ENCODE results near the gene IQSEC2. TPM values are rescaled to one million over a fixed set of nuclear protein-coding genes. Genes with fewer than 3 reads are reported as not detected.

Gene IQSEC2
- total RNA-seq, 1 experiment from 2014 or later, result 20.7 TPM

- 0 out of 2 replicates have a peak, but pooled peaks cover 5% of the 10 kb centered on the region for H3K27me3 ChIP-seq (ENCODE audit: insufficient read depth, low read length)
- no peak overlapping the region for H3K27ac ChIP-seq (ENCODE audit: low read depth, low read length)
- no peaks in the 10 kb centered on the region for H3K9me2 ChIP-seq (ENCODE audit: insufficient read depth)
- CTCF ChIA-PET, result no interaction called here
- H3K9me3 ChIP-seq (ENCODE audit: control insufficient read depth in 1 of 2, insufficient read depth in 1 of 2, low read depth in 1 of 2, low read length in 2 of 2), result no peaks in the 10 kb centered on the region
- H3K4me3 ChIP-seq (replicated peaks in 1 of 2; ENCODE audit: low read depth in 1 of 2, low read length in 2 of 2), result no peak overlapping the region
- RAD21 ChIA-PET (ENCODE audit: low non-redundant PET in 1 of 2, low total read pairs in 2 of 2, uncharacterized antibody in 2 of 2, unreplicated experiment in 2 of 2), result no interaction called here
- no TSS peak for BruUV-seq (replicated peaks)
- no peaks in the 10 kb centered on the region for H3K79me2 ChIP-seq (ENCODE audit: insufficient read depth, low read length)
- H3K36me3 ChIP-seq (ENCODE audit: control insufficient read depth in 1 of 2, insufficient read depth in 2 of 2, low read length in 2 of 2), result no peaks in the 10 kb centered on the region
- intact Hi-C loops (cut with micrococcal nuclease), result no loop called here
- POLR2A ChIA-PET, result no interaction called here
- TF ChIP-seq REST (IDR thresholded peaks at IDR 0.05; ENCODE audit: low read depth) (no peak), JUND (IDR thresholded peaks at IDR 0.05) (no peak), ZFX (IDR thresholded peaks at IDR 0.05) (no peak)
- H2AFZ ChIP-seq (ENCODE audit: low read depth, low read length, poor library complexity, severe bottlenecking), result no peak overlapping the region
- no peak overlapping the region for H3K4me2 ChIP-seq (ENCODE audit: low read length)
- H3K9ac ChIP-seq (ENCODE audit: low read length), result no peak overlapping the region
- DNase-seq (ENCODE audit: low read depth, low spot score) (no peak), ATAC-seq (no peak)
- H3K4me1 ChIP-seq (ENCODE audit: control insufficient read depth in 1 of 2, insufficient read depth in 2 of 2, low read length in 2 of 2), result peaks cover 4 to 5% of the 10 kb centered on the region in 2 experiments; a peak in 1 of 4 replicates
- no peaks in the 10 kb centered on the region for H4K20me1 ChIP-seq (ENCODE audit: insufficient read depth)
Observed at GRCh38 chrX:53324085-53324484, 42.7 kb upstream of the IQSEC2 start.

- no peak for DNase-seq (ENCODE audit: low read depth, low spot score)
- intact Hi-C loops (cut with micrococcal nuclease), result no loop called here
- H3K27me3 ChIP-seq (ENCODE audit: insufficient read depth, low read length), result 0 out of 2 replicates have a peak, but pooled peaks cover 5% of the 10 kb centered on the region
- no peaks in the 10 kb centered on the region for H3K9me3 ChIP-seq (ENCODE audit: control insufficient read depth in 1 of 2, insufficient read depth in 1 of 2, low read depth in 1 of 2, low read length in 2 of 2)
- no peak overlapping the region for H3K4me2 ChIP-seq (ENCODE audit: low read length)
- ChIA-PET RAD21 (ENCODE audit: low non-redundant PET in 1 of 2, low total read pairs in 2 of 2, uncharacterized antibody in 2 of 2, unreplicated experiment in 2 of 2) (no interaction called here), CTCF (no interaction called here), POLR2A (no interaction called here)
- H3K4me1 ChIP-seq (ENCODE audit: control insufficient read depth in 1 of 2, insufficient read depth in 2 of 2, low read length in 2 of 2), result peaks cover 4 to 5% of the 10 kb centered on the region in 2 experiments; a peak in 1 of 4 replicates
- H2AFZ ChIP-seq (ENCODE audit: low read depth, low read length, poor library complexity, severe bottlenecking), result no peak overlapping the region
- H3K27ac ChIP-seq (ENCODE audit: low read depth, low read length), result no peak overlapping the region
- no peak overlapping the region for H3K9ac ChIP-seq (ENCODE audit: low read length)
- no peaks in the 10 kb centered on the region for H4K20me1 ChIP-seq (ENCODE audit: insufficient read depth)
- no peaks in the 10 kb centered on the region for H3K9me2 ChIP-seq (ENCODE audit: insufficient read depth)
- no peak overlapping the region for H3K4me3 ChIP-seq (replicated peaks in 1 of 2; ENCODE audit: low read depth in 1 of 2, low read length in 2 of 2)
- no peaks in the 10 kb centered on the region for H3K79me2 ChIP-seq (ENCODE audit: insufficient read depth, low read length)
- ATAC-seq, result no peak
- BruUV-seq (replicated peaks), result no TSS peak
- H3K36me3 ChIP-seq (ENCODE audit: control insufficient read depth in 1 of 2, insufficient read depth in 2 of 2, low read length in 2 of 2), result no peaks in the 10 kb centered on the region
- TF ChIP-seq ZNF274 (IDR thresholded peaks at IDR 0.05; ENCODE audit: low read depth, low read length), result no peak
- no peak for TF ChIP-seq SP1 (IDR thresholded peaks at IDR 0.05; ENCODE audit: low read depth)
- TF ChIP-seq, protein P1, sequence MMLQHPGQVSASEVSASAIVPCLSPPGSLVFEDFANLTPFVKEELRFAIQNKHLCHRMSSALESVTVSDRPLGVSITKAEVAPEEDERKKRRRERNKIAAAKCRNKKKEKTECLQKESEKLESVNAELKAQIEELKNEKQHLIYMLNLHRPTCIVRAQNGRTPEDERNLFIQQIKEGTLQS (IDR thresholded peaks at IDR 0.05), result no peak
- TF ChIP-seq SRF (IDR thresholded peaks at IDR 0.05; ENCODE audit: low read depth), result no peak
- TF ChIP-seq ELF1 (IDR thresholded peaks at IDR 0.05; ENCODE audit: borderline replicate concordance, low read depth), result no peak
- no peak for TF ChIP-seq ZFX (IDR thresholded peaks at IDR 0.05)
- TF ChIP-seq FOSL1 (IDR thresholded peaks at IDR 0.05; ENCODE audit: low read depth), result no peak
- TF ChIP-seq, protein P2, sequence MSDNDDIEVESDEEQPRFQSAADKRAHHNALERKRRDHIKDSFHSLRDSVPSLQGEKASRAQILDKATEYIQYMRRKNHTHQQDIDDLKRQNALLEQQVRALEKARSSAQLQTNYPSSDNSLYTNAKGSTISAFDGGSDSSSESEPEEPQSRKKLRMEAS (IDR thresholded peaks at IDR 0.05), result no peak
- TF ChIP-seq POLR2AphosphoS5 (IDR thresholded peaks at IDR 0.05; ENCODE audit: low read depth, low read length), result no peak
- no peak for TF ChIP-seq EZH2phosphoT487 (IDR thresholded peaks at IDR 0.05; ENCODE audit: borderline replicate concordance)
- TF ChIP-seq TCF7L2 (IDR thresholded peaks at IDR 0.05; ENCODE audit: borderline replicate concordance, extremely low read depth, insufficient read depth, insufficient read length), result no peak
- no peak for TF ChIP-seq RAD21 (IDR thresholded peaks at IDR 0.05; ENCODE audit: low read depth)
- TF ChIP-seq, protein P3, sequence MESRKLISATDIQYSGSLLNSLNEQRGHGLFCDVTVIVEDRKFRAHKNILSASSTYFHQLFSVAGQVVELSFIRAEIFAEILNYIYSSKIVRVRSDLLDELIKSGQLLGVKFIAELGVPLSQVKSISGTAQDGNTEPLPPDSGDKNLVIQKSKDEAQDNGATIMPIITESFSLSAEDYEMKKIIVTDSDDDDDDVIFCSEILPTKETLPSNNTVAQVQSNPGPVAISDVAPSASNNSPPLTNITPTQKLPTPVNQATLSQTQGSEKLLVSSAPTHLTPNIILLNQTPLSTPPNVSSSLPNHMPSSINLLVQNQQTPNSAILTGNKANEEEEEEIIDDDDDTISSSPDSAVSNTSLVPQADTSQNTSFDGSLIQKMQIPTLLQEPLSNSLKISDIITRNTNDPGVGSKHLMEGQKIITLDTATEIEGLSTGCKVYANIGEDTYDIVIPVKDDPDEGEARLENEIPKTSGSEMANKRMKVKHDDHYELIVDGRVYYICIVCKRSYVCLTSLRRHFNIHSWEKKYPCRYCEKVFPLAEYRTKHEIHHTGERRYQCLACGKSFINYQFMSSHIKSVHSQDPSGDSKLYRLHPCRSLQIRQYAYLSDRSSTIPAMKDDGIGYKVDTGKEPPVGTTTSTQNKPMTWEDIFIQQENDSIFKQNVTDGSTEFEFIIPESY (IDR thresholded peaks at IDR 0.05; ENCODE audit: extremely low read depth, insufficient replicate concordance, low read length), result no peak
- TF ChIP-seq JUND (IDR thresholded peaks at IDR 0.05), result no peak
- no peak for TF ChIP-seq YY1 (IDR thresholded peaks at IDR 0.05; ENCODE audit: extremely low read depth, insufficient replicate concordance, low read depth, low read length)
Observed at GRCh38 chrX:53323196-53323595, 41.8 kb upstream of the IQSEC2 start.

All from HCT116 (cell line).